Body of pancreas (tissue), 4 donors: ENCODE results near the gene PPP1R37. TPM values are rescaled to one million over a fixed set of nuclear protein-coding genes. Genes with fewer than 3 reads are reported as not detected.

Source experiments
- ATAC-seq: fragments of 150-250 bp; one replicate; pipeline ENCODE4 v1.9.1; 2016
- DNase-seq, 4 donors: peaks; one replicate each; pipeline ENCODE4 v3.0.0-alpha.2; 2019
- H3K27ac ChIP-seq, 4 donors: fragments of 200-600 bp; sonication (generic); 1 replicate in 3 of 4; 2 replicates in 1 of 4; pipeline versions ENCODE4 v1.5.1 to v1.6.1; 2016 to 2019; ENCODE audit warnings: mild to moderate bottlenecking in 1 of 4, mixed read lengths in 1 of 4, moderate library complexity in 1 of 4
- H3K27me3 ChIP-seq, 2 donors: fragments of 200-600 bp; sonication (generic); one replicate each; pipeline ENCODE4 v1.6.0; 2016; ENCODE audit warnings: mild to moderate bottlenecking in 1 of 2
- H3K36me3 ChIP-seq, 2 donors: fragments of 200-600 bp; sonication (generic); replicated peaks in 1 of 2; 2 replicates each; pipeline ENCODE4 v1.5.1; 2016; ENCODE audit warnings: low read depth in 2 of 2; ENCODE audit not compliant: insufficient read depth in 1 of 2
- H3K4me1 ChIP-seq: fragments of 200-600 bp; sonication (generic); one replicate; pipeline ENCODE4 v1.6.0; 2016
- H3K4me3 ChIP-seq, 2 donors: fragments of 200-600 bp; sonication (generic); 1 replicate in 1 of 2; 2 replicates in 1 of 2; pipeline ENCODE4 v1.5.1; 2016 to 2019
- H3K9me3 ChIP-seq, 3 donors: fragments of 200-600 bp; sonication (generic); 1 replicate in 2 of 3; 2 replicates in 1 of 3; pipeline ENCODE4 v1.5.1; 2016
- CTCF ChIP-seq, 7 experiments: fragments of 450-650 bp in 4 of 7; fragments of 200-600 bp in 3 of 7; sonication (generic) in 3 of 7; IDR thresholded peaks; one replicate each; pipeline ENCODE4 v1.5.1; 2016 to 2019; ENCODE audit warnings: antibody characterized with exemption in 7 of 7
- POLR2A ChIP-seq, 3 donors: fragments of 450-650 bp; IDR thresholded peaks; one replicate each; pipeline ENCODE4 v1.6.1; 2016; ENCODE audit warnings: antibody characterized with exemption in 3 of 3, mild to moderate bottlenecking in 2 of 3
- WGBS, 2 donors: methylation state at CpG; one replicate each; pipeline ENCODE4 v1.1.5; 2017; 5-methylcytosine and 5-hydroxymethylcytosine counted together
- intact Hi-C: fragments of 100-400 bp; cut with DNase I; formaldehyde crosslinking; loops from one replicate; pipeline ENCODE4 v1.15.1; 2023
- small RNA-seq: library from RNA; depleted of rRNA; stranded (forward); fragments of <200 nt; gene quantifications from one replicate; pipeline ENCODE3, GENCODE V24; 2016
- total RNA-seq, 2 donors: library from RNA; depleted of rRNA; stranded (reverse); fragments of >200 nt; gene quantifications; one replicate each; pipeline ENCODE4 v1.1.0, GENCODE V29; 2016

Gene PPP1R37
- total RNA-seq, 2 donors from 2014 or later, result 16.6 to 49.8 TPM

- H3K9me3 ChIP-seq, result no peaks in the 10 kb centered on the region
- ATAC-seq (peak; percentile 63), DNase-seq (peak in 2 of 4 donors; percentile 25 to 26)
- no peaks in the 10 kb centered on the region for H3K36me3 ChIP-seq
- 27 to 36% methylated on average over 10 to 12 of the region's 12 CpGs for WGBS, 2 donors
- no peak overlapping the region for H3K27ac ChIP-seq
- no peaks in the 10 kb centered on the region for H3K27me3 ChIP-seq
- TF ChIP-seq CTCF (IDR thresholded peaks at IDR 0.05) (peak in 6 of 7 experiments; percentile 40 to 52 (median 47)), POLR2A (IDR thresholded peaks at IDR 0.05) (no peak)
- intact Hi-C loops, result no loop called here
- H3K4me1 ChIP-seq, result no peaks in the 10 kb centered on the region
- H3K4me3 ChIP-seq, result no peak overlapping the region
Measured at GRCh38 chr19:45187421-45188100, 94.6 kb downstream of the PPP1R37 start.

GRCh38 chr19:45189971-45190370 is 97.0 kb downstream of the PPP1R37 start:
- Histone ChIP-seq H3K4me1 (no peaks in the 10 kb centered on the region), H3K9me3 (no peaks in the 10 kb centered on the region), H3K4me3 (no peak overlapping the region), H3K27ac (no peak overlapping the region), H3K27me3 (no peaks in the 10 kb centered on the region), H3K36me3 (no peaks in the 10 kb centered on the region)
- intact Hi-C loops, result no loop called here
- ATAC-seq, result no peak
- TF ChIP-seq POLR2A (IDR thresholded peaks at IDR 0.05) (no peak), CTCF (IDR thresholded peaks at IDR 0.05) (no peak)
- WGBS, 2 donors, result 85 to 100% methylated on average over 1 of the region's 1 CpG
- DNase-seq, result no peak

DNA sequence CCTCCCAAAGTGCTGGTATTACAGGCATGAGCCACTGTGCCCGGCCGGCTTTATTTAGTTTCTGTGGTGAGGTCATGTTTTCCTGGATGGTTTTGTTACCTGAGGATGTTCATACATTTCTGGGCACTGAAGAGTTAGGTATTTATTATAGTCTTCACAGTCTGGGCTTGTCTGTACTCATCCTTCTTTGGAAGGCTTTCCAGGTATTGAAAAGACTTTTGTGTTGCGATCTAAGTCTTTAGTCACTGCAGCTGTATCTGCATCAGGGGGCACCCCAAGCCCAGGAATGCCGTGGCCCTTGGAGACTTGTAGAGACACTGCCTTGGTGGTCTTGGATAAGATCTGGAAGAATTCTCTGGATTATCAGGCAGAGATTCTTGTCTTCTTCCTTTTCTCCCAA is 98.4 kb downstream of the PPP1R37 start:
- DNase-seq (no peak), ATAC-seq (no peak)
- H3K36me3 ChIP-seq, result no peaks in the 10 kb centered on the region
- no peak overlapping the region for H3K4me3 ChIP-seq
- H3K9me3 ChIP-seq, result no peaks in the 10 kb centered on the region
- no peaks in the 10 kb centered on the region for H3K4me1 ChIP-seq
- TF ChIP-seq CTCF (IDR thresholded peaks at IDR 0.05), result no peak
- no peak for TF ChIP-seq POLR2A (IDR thresholded peaks at IDR 0.05)
- 94 to 95% methylated on average over 3 to 4 of the region's 4 CpGs for WGBS, 2 donors
- intact Hi-C loops, result no loop called here
- no peak overlapping the region for H3K27ac ChIP-seq
- H3K27me3 ChIP-seq, result no peaks in the 10 kb centered on the region

- Histone ChIP-seq H3K27me3 (no peaks in the 10 kb centered on the region), H3K27ac (no peak overlapping the region), H3K36me3 (no peaks in the 10 kb centered on the region), H3K4me3 (no peak overlapping the region), H3K4me1 (no peaks in the 10 kb centered on the region), H3K9me3 (no peaks in the 10 kb centered on the region)
- 82 to 93% methylated on average over 6 of the region's 6 CpGs for WGBS, 2 donors
- intact Hi-C loops, result no loop called here
- DNase-seq (no peak), ATAC-seq (no peak)
- TF ChIP-seq CTCF (IDR thresholded peaks at IDR 0.05), result no peak
- no peak for TF ChIP-seq POLR2A (IDR thresholded peaks at IDR 0.05)
Measured at GRCh38 chr19:45195764-45196163, 102.8 kb downstream of the PPP1R37 start.

Small RNA genes within 50 kb of the gene (small RNA-seq; reads per million reads assigned to genes)
- gene RNU6-611P, result not detected

Other genes starting within 250 kb of the PPP1R37 start
- gene NECTIN2, start 246.9 kb upstream of the PPP1R37 start, total RNA-seq, result 100 to 1,000 TPM in 1 of 2 donors, 10 to 100 TPM in 1; 54.0 to 137 TPM
- 10 to 100 TPM; 19.7 to 34.3 TPM for gene TOMM40, start 201.9 kb upstream of the PPP1R37 start, total RNA-seq
- gene APOE, start 187.4 kb upstream of the PPP1R37 start, total RNA-seq, result 100 to 1,000 TPM in 1 of 2 donors, 10 to 100 TPM in 1; 77.6 to 216 TPM
- gene APOC1, start 178.6 kb upstream of the PPP1R37 start, total RNA-seq, result 10 to 100 TPM in 1 of 2 donors, 1 to 10 TPM in 1; 5.4 to 24.1 TPM
- not detected for gene APOC4, start 150.9 kb upstream of the PPP1R37 start, total RNA-seq
- not detected for gene APOC2, start 147.1 kb upstream of the PPP1R37 start, total RNA-seq
- gene CLPTM1, start 137.8 kb upstream of the PPP1R37 start, total RNA-seq, result 10 to 100 TPM; 37.1 to 48.5 TPM
- gene RELB, start 91.7 kb upstream of the PPP1R37 start, total RNA-seq, result 10 to 100 TPM in 1 of 2 donors, 1 to 10 TPM in 1; 8.9 to 11.9 TPM
- gene CLASRP, start 54.1 kb upstream of the PPP1R37 start, total RNA-seq, result 10 to 100 TPM; 40.2 to 64.9 TPM
- gene ZNF296, start 16.7 kb upstream of the PPP1R37 start, total RNA-seq, result under 1 TPM in 1 of 2 donors, not detected in 1; 0.26 TPM
- 10 to 100 TPM; 15.8 to 19.5 TPM for gene GEMIN7, start 13.9 kb upstream of the PPP1R37 start, total RNA-seq
- not detected for gene NKPD1, start 67.8 kb downstream of the PPP1R37 start, total RNA-seq
- gene TRAPPC6A, start 85.1 kb downstream of the PPP1R37 start, total RNA-seq, result 1 to 10 TPM in 1 of 2 donors, not detected in 1; 8.3 TPM
- gene BLOC1S3, start 85.6 kb downstream of the PPP1R37 start, total RNA-seq, result 10 to 100 TPM in 1 of 2 donors, 1 to 10 TPM in 1; 4.9 to 12.5 TPM
- 1 to 10 TPM; 4.2 to 6.9 TPM for gene EXOC3L2, start 152.2 kb downstream of the PPP1R37 start, total RNA-seq
- gene MARK4, start 158.1 kb downstream of the PPP1R37 start, total RNA-seq, result 10 to 100 TPM in 1 of 2 donors, 1 to 10 TPM in 1; 9.2 to 12.5 TPM
- gene CKM, start 229.7 kb downstream of the PPP1R37 start, total RNA-seq, result not detected
- 10 to 100 TPM in 1 of 2 donors, 1 to 10 TPM in 1; 1.3 to 11.7 TPM for gene KLC3, start 247.6 kb downstream of the PPP1R37 start, total RNA-seq